Activated CD4-positive, alpha-beta T cell treated with anti-CD3 and anti-CD28 coated beads, Interleukin-2, amount 10 ng/mL, durations not matched to agents 7 days and 5 days (primary cell): ENCODE results near the gene FAM53A. TPM values are rescaled to one million over a fixed set of nuclear protein-coding genes. Genes with fewer than 3 reads are reported as not detected.
"Not testable (repeated sequence)": the region's sequence is repeated elsewhere in the genome, so short reads cannot be mapped to it uniquely, and the experiment has no call there.

ENCODE experiments used
- CTCF ChIA-PET: fragments of 350-600 bp; sonication (Branson Sonifier 250); formaldehyde crosslinking; loops from one replicate; lab custom pipeline; 2021; ENCODE audit warnings: antibody characterized with exemption; lab: Charles Lee
- POLR2A ChIA-PET: fragments of 350-600 bp; sonication (Branson Sonifier 250); formaldehyde crosslinking; loops from one replicate; lab custom pipeline; 2021; ENCODE audit warnings: antibody characterized with exemption; lab: Charles Lee
- DNase-seq: peaks from one replicate; pipeline ENCODE4 v3.0.0-alpha.2; 2020
- H3K27ac Mint-ChIP-seq: one replicate; pipeline ENCODE4 v1.8.0; 2021; ENCODE audit warnings: mild to moderate bottlenecking, moderate library complexity, mixed read lengths
- H3K27me3 Mint-ChIP-seq: one replicate; pipeline ENCODE4 v1.8.0; 2021; ENCODE audit warnings: mixed read lengths
- H3K36me3 Mint-ChIP-seq: one replicate; pipeline ENCODE4 v1.8.0; 2021; ENCODE audit warnings: low read depth, mixed read lengths
- H3K4me1 Mint-ChIP-seq: one replicate; pipeline ENCODE4 v1.8.0; 2021; ENCODE audit warnings: mixed read lengths
- H3K4me3 Mint-ChIP-seq: one replicate; pipeline ENCODE4 v1.8.0; 2021; ENCODE audit warnings: mild to moderate bottlenecking, moderate library complexity, mixed read lengths
- H3K9me3 Mint-ChIP-seq: one replicate; pipeline ENCODE4 v1.8.0; 2021; ENCODE audit warnings: mixed read lengths
- total RNA-seq, 2 experiments: library from RNA; stranded (reverse); gene quantifications; one replicate each; pipeline ENCODE4 v1.2.3, GENCODE V29; 2021

FAM53A gene
- total RNA-seq, 2 experiments from 2014 or later: 0.99 to 1.6 TPM

DNA sequence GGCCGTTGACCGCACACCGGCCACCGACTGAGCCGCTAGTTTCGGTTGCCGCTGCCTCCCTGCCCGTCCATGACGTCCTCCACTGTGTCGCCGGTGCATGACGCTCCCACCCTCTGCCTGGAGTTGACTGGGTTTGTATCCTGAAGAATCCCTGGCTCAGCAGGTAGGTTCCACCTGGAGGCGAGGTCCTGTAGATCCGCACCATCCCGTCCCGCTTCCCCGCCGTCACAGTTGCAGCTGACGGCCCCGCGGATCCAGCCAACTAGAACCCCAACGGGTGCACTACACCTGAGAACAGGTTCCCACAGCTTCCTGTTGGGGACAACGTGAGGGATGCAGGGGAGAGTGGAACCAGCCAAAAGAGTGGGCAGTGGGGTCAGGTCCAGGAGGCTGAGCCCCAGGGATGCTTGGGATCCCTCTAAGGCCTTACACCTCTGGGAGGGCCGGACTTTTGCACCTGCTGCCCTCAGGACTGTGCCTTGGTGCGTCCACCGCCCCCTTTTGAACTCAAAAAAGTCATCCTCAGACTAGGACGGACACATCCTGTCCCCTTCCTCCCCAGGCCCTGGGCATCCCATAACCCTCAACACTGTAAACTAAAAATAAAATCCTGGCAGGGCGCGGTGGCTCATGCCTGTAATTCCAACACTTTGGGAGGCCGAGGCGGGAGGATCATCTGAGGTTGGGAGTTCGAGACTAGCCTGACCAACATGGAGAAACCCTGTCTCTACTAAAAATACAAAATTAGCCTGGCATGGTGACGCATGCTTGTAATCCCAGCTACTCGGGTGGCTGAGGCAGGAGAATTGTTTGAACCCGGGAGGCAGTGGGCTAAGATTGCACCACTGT, 29.1 kb upstream of the FAM53A start:
- Mint-ChIP-seq H3K27ac (peak overlapping the region; percentile 96), H3K27me3 (no peaks in the 10 kb centered on the region), H3K9me3 (no peaks in the 10 kb centered on the region), H3K36me3 (peaks cover 41% of the 10 kb centered on the region), H3K4me3 (peak overlapping the region; percentile 96), H3K4me1 (peaks cover 64% of the 10 kb centered on the region)
- ChIA-PET POLR2A (interaction anchor here (0.9 to 1.2 kb wide), 3 partner anchors 8 to 20 kb away, joined by 3 to 7 read pairs (median 3); partner anchors contain the start of genes TACC3 and TMEM129), CTCF (interaction anchor here (0.6 to 1.8 kb wide), 4 partner anchors 12 to 889 kb away, joined by 3 to 8 read pairs (median 4); no protein-coding TSS in a partner anchor)
- no peak for DNase-seq

DNA sequence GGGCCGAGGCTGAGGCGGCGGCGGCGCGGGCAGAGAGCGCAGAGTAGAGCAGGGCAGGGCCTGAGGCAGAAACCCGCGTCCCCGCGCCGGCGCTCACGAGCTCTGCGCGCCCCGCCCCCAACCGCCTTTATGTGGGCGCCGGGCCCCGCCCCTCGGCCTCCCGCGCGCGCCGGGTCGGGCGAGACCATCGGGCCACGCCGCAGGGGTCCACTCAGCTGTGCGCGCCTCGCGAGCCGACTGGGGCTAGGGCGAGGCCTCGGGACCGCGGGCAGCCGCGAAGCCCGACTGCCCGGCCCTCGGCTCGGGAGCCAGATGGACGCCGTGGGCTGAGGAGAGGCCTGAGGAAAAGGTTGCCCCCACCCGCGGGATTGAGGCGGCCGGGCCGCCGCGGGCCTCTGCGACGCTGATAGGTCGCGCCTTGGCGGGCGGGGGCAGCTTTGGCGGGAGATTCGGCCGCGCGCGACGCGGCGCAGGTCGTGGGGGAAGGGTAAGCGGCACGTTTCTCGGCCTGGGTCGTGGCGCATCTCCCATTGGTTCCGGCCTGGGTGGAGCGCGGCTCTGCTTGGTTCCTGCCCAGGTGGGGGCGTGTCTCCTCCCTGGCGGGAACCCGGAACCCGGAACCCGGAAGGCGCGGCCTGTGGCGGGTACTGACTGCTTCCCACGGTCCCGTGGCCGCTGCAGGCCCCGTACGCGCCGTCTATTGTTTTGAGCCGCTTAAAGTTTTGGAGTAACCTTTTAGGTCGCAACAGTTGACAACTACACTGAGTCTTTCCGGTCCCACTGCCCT, 28.3 kb upstream of the FAM53A start, which contains the start of gene SLBP:
SLBP (minus strand) TSS at position 104 of the 787 bp plus-strand sequence. CDS start 131 bp downstream, outside the sequence.
- Mint-ChIP-seq H3K36me3 (peaks cover 46% of the 10 kb centered on the region), H3K27ac (peak within 1 kb of the TSS; percentile 96), H3K4me3 (peak within 1 kb of the TSS; percentile 98), H3K9me3 (no peaks in the 10 kb centered on the region), H3K4me1 (peaks cover 66% of the 10 kb centered on the region), H3K27me3 (no peaks in the 10 kb centered on the region)
- ChIA-PET CTCF (interaction anchor here (0.5 to 1.8 kb wide), 7 partner anchors 9 to 706 kb away, joined by 3 to 8 read pairs (median 4); partner anchors contain the start of genes CFAP99, TACC3, TMEM129 and ZFYVE28), POLR2A (interaction anchor here (0.9 to 1.2 kb wide), 5 partner anchors 9 to 22 kb away, joined by 3 to 7 read pairs (median 3); partner anchors contain the start of genes TACC3 and TMEM129)
- DNase-seq: peak; percentile 99

DNA sequence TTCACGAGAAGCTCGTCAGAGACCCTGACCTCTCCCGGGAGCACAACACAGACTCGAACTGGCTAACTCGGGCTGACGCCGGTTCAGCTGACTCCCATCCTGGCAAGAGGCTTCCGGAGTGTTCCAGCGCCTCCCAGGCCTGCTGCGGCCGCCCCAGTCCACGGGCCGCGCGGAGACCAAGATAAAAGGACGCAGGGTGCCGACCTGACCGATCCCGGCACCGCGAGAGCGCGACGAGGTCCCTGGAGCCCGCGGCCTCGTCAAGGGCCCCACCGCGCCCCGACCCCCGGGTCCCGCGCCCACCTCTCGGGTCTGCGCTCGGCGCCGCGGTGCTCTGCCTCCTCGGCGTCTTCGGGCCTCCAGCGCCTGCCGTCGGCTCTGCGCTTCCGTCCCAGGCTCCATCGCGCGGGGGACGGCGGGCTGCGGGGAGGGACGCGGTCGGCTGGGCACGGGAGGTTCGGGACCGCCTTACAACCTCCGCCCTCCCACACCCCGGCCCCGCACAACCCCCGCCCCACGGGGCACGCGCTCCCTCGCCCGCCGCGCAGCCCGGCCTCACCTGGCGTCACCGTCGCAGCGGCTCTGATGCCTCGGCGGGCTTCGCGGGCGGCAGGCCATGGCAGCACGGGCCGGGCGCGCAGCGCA, 27.6 kb upstream of the FAM53A start:
- peaks cover 64% of the 10 kb centered on the region for H3K4me1 Mint-ChIP-seq
- ChIA-PET CTCF (interaction anchor here (0.5 to 1.8 kb wide), 6 partner anchors 9 to 707 kb away, joined by 3 to 8 read pairs (median 4); partner anchors contain the start of genes CFAP99, TACC3, TMEM129 and ZFYVE28), POLR2A (interaction anchor here (0.9 to 1.2 kb wide), 4 partner anchors 9 to 21 kb away, joined by 3 to 7 read pairs (median 3); partner anchors contain the start of genes TACC3 and TMEM129)
- peak; percentile 45 for DNase-seq
- H3K36me3 Mint-ChIP-seq: peaks cover 47% of the 10 kb centered on the region
- peak overlapping the region; percentile 98 for H3K4me3 Mint-ChIP-seq
- peak overlapping the region; percentile 92 for H3K27ac Mint-ChIP-seq
- H3K27me3 Mint-ChIP-seq: no peaks in the 10 kb centered on the region
- H3K9me3 Mint-ChIP-seq: no peaks in the 10 kb centered on the region

DNA sequence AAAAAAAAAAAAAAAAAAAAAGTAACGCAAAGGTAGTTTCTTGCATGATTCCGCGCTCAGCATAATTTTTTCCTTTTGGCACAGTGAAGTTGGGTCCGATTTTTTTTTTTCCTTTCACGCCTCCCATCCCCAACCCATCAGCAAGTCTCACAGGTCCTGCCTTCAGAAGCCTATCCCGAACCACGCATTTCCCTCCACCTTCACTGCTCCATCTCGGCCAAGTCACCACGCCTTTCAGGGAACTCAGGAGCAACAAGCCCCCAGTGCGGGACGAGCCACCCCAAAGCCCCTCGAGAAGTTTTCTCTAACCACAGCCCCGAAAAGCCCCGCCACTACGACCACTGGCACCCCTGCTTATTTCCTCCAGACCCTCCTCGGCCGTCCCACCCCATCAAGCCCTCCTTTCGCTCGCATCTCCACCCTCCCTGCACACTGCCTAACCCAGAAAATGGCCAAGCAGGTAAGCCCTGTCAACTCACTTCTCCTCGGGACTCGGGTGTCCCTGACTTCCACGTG, 27.0 kb upstream of the FAM53A start:
- Mint-ChIP-seq H3K4me3 (peak overlapping the region; percentile 98), H3K27ac (peak overlapping the region; percentile 92), H3K9me3 (no peaks in the 10 kb centered on the region), H3K27me3 (no peaks in the 10 kb centered on the region), H3K36me3 (peaks cover 51% of the 10 kb centered on the region), H3K4me1 (peaks cover 66% of the 10 kb centered on the region)
- ChIA-PET POLR2A (no interaction called here), CTCF (interaction anchor here (1.6 to 1.9 kb wide), 4 partner anchors 10 to 19 kb away, joined by 4 to 9 read pairs (median 6); no protein-coding TSS in a partner anchor)
- no peak for DNase-seq

DNA sequence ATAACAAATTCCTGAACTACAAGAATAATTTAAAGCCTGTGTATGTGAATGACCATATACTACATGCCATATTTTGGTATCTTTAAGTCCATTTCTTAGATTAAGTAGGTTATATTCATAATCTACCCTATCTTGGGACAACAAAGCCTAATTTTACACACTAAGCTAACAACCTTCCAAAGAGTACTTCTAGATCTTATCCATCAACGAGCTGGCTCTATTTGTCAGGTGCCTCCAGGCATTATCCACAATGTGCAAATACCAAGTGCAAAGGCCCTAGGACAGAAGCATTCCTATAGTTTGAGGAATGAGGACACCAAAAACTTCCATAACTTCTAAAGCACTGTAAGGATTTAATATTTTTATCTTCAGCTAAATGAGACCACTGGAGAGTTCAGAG, 24.5 kb upstream of the FAM53A start:
- ChIA-PET CTCF (interaction anchor here (0.6 to 2.0 kb wide), 6 partner anchors 8 to 746 kb away, joined by 3 to 9 read pairs (median 4); partner anchors contain the start of genes TACC3 and TMEM129), POLR2A (interaction anchor here (0.5 to 0.6 kb wide), 2 partner anchors 8 to 12 kb away, joined by 3 to 6 read pairs; no protein-coding TSS in a partner anchor)
- DNase-seq: no peak
- H3K9me3 Mint-ChIP-seq: no peaks in the 10 kb centered on the region
- H3K27me3 Mint-ChIP-seq: no peaks in the 10 kb centered on the region
- peak overlapping the region; percentile 50 for H3K27ac Mint-ChIP-seq
- peak overlapping the region; percentile 49 for H3K4me3 Mint-ChIP-seq
- H3K36me3 Mint-ChIP-seq: peaks cover 55% of the 10 kb centered on the region
- peaks cover 64% of the 10 kb centered on the region for H3K4me1 Mint-ChIP-seq

DNA sequence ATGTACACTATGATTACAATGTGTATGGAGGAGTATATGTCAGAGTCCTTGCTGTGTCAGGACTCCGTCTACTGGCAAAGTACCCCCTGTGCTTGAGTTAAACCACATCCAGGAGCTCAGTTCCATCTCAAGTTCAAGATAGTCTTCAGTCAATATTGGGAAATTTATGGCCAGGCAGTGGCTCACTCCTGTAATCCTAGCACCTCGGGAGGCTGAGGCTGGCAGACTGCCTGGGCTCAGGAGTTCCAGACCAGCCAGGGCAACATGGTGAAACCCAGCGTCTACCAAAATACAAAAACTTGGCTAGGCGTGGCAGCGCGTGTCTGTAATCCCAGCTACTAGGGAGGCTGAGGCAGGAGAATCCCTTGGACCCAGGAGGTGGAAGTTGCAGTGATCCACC, 22.2 kb upstream of the FAM53A start:
- H3K27ac Mint-ChIP-seq: no peak overlapping the region
- peaks cover 64% of the 10 kb centered on the region for H3K36me3 Mint-ChIP-seq
- POLR2A ChIA-PET: no interaction called here
- CTCF ChIA-PET: interaction anchor here (1.5 to 4.2 kb wide), 2 partner anchors 13 to 19 kb away, joined by 3 to 16 read pairs; no protein-coding TSS in a partner anchor
- no peak for DNase-seq
- H3K27me3 Mint-ChIP-seq: no peaks in the 10 kb centered on the region
- no peaks in the 10 kb centered on the region for H3K9me3 Mint-ChIP-seq
- H3K4me1 Mint-ChIP-seq: peaks cover 76% of the 10 kb centered on the region
- H3K4me3 Mint-ChIP-seq: no peak overlapping the region

DNA sequence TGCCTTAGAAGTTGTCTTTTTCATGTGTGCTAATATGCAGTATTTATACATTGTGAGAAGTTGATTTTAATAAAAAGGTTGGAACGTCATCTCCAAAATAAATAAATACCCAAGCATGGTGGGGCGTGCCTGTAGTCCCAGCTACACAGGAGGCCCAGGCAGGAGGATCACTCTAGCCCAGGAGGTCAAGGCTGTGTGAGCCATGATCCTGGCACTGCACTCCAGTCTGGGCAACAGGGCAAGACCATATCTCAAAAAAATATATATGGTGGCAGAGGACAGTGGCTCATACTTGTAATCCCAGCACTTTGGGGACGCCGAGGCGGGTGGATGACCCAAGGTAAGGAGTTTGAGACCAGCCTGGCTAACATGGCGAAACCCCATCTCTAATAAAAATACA, 21.6 kb upstream of the FAM53A start:
- no peaks in the 10 kb centered on the region for H3K9me3 Mint-ChIP-seq
- peaks cover 70% of the 10 kb centered on the region for H3K4me1 Mint-ChIP-seq
- peaks cover 61% of the 10 kb centered on the region for H3K36me3 Mint-ChIP-seq
- POLR2A ChIA-PET: interaction anchor here (0.6 kb wide), 1 partner anchor 167 kb away, joined by 4 read pairs; no protein-coding TSS in a partner anchor
- DNase-seq: no peak
- no peak overlapping the region for H3K4me3 Mint-ChIP-seq
- CTCF ChIA-PET: interaction anchor here (1.5 to 4.2 kb wide), 2 partner anchors 12 to 20 kb away, joined by 3 to 16 read pairs; no protein-coding TSS in a partner anchor
- no peaks in the 10 kb centered on the region for H3K27me3 Mint-ChIP-seq
- H3K27ac Mint-ChIP-seq: no peak overlapping the region

DNA sequence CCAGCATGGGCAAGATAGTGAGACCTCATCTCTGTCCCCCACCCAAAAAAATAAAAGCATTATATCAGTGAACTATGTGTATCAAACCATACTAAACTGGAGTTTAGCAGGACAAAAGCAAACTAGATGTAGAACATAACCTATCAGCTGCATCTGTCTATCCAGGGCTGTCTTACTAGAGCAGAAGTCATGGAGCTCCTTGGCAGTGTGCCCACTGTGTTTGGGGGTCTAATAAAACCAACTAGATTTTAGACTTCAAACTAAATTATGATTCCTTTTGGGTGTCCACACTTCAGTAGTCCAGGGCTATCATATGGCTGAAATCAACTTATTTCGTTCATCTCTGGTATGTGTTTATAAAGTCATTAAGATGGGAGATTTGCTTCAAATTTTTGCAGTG, 19.8 kb upstream of the FAM53A start:
- peaks cover 59% of the 10 kb centered on the region for H3K36me3 Mint-ChIP-seq
- H3K27me3 Mint-ChIP-seq: no peaks in the 10 kb centered on the region
- no peaks in the 10 kb centered on the region for H3K9me3 Mint-ChIP-seq
- DNase-seq: no peak
- no peak overlapping the region for H3K4me3 Mint-ChIP-seq
- ChIA-PET CTCF (interaction anchor here (0.6 to 4.2 kb wide), 2 partner anchors 10 to 250 kb away, joined by 3 to 16 read pairs; no protein-coding TSS in a partner anchor), POLR2A (no interaction called here)
- peaks cover 52% of the 10 kb centered on the region for H3K4me1 Mint-ChIP-seq
- no peak overlapping the region for H3K27ac Mint-ChIP-seq

DNA sequence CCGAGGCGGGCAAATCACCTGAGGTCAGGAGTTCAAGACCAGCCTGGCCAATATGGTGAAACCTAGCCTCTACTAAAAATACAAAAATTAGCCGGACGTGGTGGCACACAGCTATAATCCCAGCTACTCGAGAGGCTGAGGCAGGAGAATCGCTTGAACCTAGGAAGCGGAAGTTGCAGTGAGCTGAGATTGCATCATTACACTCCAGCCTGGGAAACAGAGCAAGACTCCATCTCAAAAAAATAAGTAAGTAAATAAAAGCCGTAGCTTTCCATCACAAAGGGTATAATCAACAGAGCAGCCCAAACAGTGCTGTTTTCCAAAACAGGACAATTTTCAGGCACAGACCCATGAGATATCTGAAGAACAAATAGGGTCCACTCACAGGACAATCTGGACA, 17.6 kb upstream of the FAM53A start:
- CTCF ChIA-PET: interaction anchor here (0.6 to 2.1 kb wide), 3 partner anchors 9 to 32 kb away, joined by 3 to 7 read pairs (median 4); partner anchors contain the start of gene SLBP
- POLR2A ChIA-PET, H3K27ac Mint-ChIP-seq, DNase-seq, H3K4me3 Mint-ChIP-seq, H3K9me3 Mint-ChIP-seq, H3K27me3 Mint-ChIP-seq: not testable (repeated sequence)
- Mint-ChIP-seq H3K4me1 (peaks cover 40% of the 10 kb centered on the region), H3K36me3 (peaks cover 57% of the 10 kb centered on the region)

DNA sequence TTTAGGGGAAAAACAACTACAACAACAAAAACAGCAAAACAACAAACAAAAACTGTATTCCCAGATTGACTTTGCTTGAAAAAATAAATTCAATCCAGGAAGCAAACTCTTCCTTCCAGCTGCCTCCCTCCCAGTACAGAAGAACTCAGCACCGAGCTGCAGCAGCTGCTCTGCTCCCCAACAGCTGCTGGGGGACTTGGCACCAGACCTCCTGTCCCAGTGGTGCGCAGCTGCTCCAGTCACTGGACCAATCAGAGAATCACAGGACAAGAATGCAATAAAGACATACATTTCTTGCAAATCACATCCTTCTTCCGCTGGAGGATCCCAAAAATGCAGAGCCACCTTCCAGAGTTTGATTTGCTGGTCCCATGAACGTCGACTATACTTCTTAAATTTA, 11.8 kb upstream of the FAM53A start:
- H3K27me3 Mint-ChIP-seq: no peaks in the 10 kb centered on the region
- CTCF ChIA-PET: interaction anchor here (6.9 kb wide), 1 partner anchor 31 kb away, joined by 94 read pairs; no protein-coding TSS in a partner anchor
- POLR2A ChIA-PET: no interaction called here
- H3K27ac Mint-ChIP-seq: peak overlapping the region; percentile 31
- peaks cover 63% of the 10 kb centered on the region for H3K36me3 Mint-ChIP-seq
- no peaks in the 10 kb centered on the region for H3K9me3 Mint-ChIP-seq
- DNase-seq: no peak
- peaks cover 11% of the 10 kb centered on the region for H3K4me1 Mint-ChIP-seq
- H3K4me3 Mint-ChIP-seq: no peak overlapping the region
